Loucy (cell line): Measurements from ENCODE around the gene MOGAT2.

Source experiments
- H2AFZ ChIP-seq: fragments of 200-600 bp; sonication (generic); 2 replicates; pipeline ENCODE4 v1.6.0; 2016; ENCODE audit warnings: antibody characterized with exemption, mild to moderate bottlenecking, low read length, moderate library complexity
- H3F3A ChIP-seq: fragments of 200-600 bp; 2 replicates; pipeline ENCODE4 v1.6.0; 2016; ENCODE audit warnings: antibody characterized with exemption, low read depth, mild to moderate bottlenecking
- H3K27me3 ChIP-seq: fragments of 200-600 bp; sonication (generic); 2 replicates; pipeline ENCODE4 v1.6.1; 2014; ENCODE audit warnings: low read length, mild to moderate bottlenecking; ENCODE audit not compliant: insufficient read depth, poor library complexity, severe bottlenecking
- H3K36me3 ChIP-seq: fragments of 200-600 bp; sonication (generic); 2 replicates; pipeline ENCODE4 v1.6.1; 2016; ENCODE audit warnings: low read length; ENCODE audit not compliant: insufficient read depth
- H3K4me1 ChIP-seq: fragments of 200-600 bp; sonication (generic); 2 replicates; pipeline ENCODE4 v1.5.1; 2014; ENCODE audit warnings: low read length, mild to moderate bottlenecking; ENCODE audit not compliant: insufficient read depth, poor library complexity, severe bottlenecking
- H3K4me2 ChIP-seq: fragments of 200-600 bp; sonication (generic); 2 replicates; pipeline ENCODE4 v1.6.0; 2014; ENCODE audit warnings: antibody characterized with exemption, low read length, low read depth, mild to moderate bottlenecking; ENCODE audit not compliant: poor library complexity, severe bottlenecking
- H3K4me3 ChIP-seq: fragments of 200-600 bp; sonication (generic); 2 replicates; pipeline ENCODE4 v1.5.1; 2014; ENCODE audit warnings: low read length, mild to moderate bottlenecking, mixed read lengths; ENCODE audit not compliant: poor library complexity, severe bottlenecking
- H3K79me2 ChIP-seq: fragments of 200-600 bp; sonication (generic); 2 replicates; pipeline ENCODE4 v1.6.1; 2014; ENCODE audit warnings: low read length; ENCODE audit not compliant: insufficient read depth
- H3K9ac ChIP-seq: fragments of 200-600 bp; sonication (generic); 2 replicates; pipeline ENCODE4 v1.6.0; 2014; ENCODE audit warnings: mild to moderate bottlenecking, low read depth, low read length, moderate library complexity; ENCODE audit not compliant: poor library complexity, severe bottlenecking
- H3K9me2 ChIP-seq: fragments of 200-600 bp; sonication (generic); replicated peaks from 2 replicates; pipeline ENCODE4 v1.6.1; 2016; ENCODE audit warnings: low read depth, low read length, mixed read lengths
- H3K9me3 ChIP-seq: fragments of 200-600 bp; sonication (generic); 2 replicates; pipeline ENCODE4 v1.6.1; 2014; ENCODE audit warnings: mild to moderate bottlenecking, antibody characterized with exemption, low read length, low read depth; ENCODE audit not compliant: insufficient read depth
- H4K20me1 ChIP-seq: fragments of 200-600 bp; sonication (generic); 2 replicates; pipeline ENCODE4 v1.6.0; 2014; ENCODE audit warnings: antibody characterized with exemption, low read length, mild to moderate bottlenecking; ENCODE audit not compliant: insufficient read depth, poor library complexity, severe bottlenecking
- CTCF ChIP-seq: fragments of 200-600 bp; sonication (generic); conservative IDR thresholded peaks from 2 replicates; pipeline ENCODE4 v1.5.1; 2014; ENCODE audit warnings: mild to moderate bottlenecking, antibody characterized with exemption, low read length
- EZH2phosphoT487 ChIP-seq: fragments of 200-600 bp; IDR thresholded peaks from 2 replicates; pipeline ENCODE4 v1.6.1; 2018; ENCODE audit warnings: antibody characterized with exemption, mild to moderate bottlenecking, moderate library complexity, borderline replicate concordance

MOGAT2 gene

GRCh38 chr11:75689863-75690609 lies 27.6 kb upstream of the MOGAT2 start:
- no peaks in the 10 kb centered on the region for H3K36me3 ChIP-seq
- H3K9me2 ChIP-seq = no peaks in the 10 kb centered on the region
- TF ChIP-seq EZH2phosphoT487 = no peak
- no peak for TF ChIP-seq CTCF
- H4K20me1 ChIP-seq = no peaks in the 10 kb centered on the region
- H3K9me3 ChIP-seq = no peaks in the 10 kb centered on the region
- H3K79me2 ChIP-seq = no peaks in the 10 kb centered on the region
- H3K4me2 ChIP-seq = no peak overlapping the region
- H3K9ac ChIP-seq = no peak overlapping the region
- H3K4me3 ChIP-seq = no peak overlapping the region
- no peak overlapping the region for H2AFZ ChIP-seq
- H3K4me1 ChIP-seq = no peaks in the 10 kb centered on the region
- no peaks in the 10 kb centered on the region for H3F3A ChIP-seq
- no peaks in the 10 kb centered on the region for H3K27me3 ChIP-seq

DNA sequence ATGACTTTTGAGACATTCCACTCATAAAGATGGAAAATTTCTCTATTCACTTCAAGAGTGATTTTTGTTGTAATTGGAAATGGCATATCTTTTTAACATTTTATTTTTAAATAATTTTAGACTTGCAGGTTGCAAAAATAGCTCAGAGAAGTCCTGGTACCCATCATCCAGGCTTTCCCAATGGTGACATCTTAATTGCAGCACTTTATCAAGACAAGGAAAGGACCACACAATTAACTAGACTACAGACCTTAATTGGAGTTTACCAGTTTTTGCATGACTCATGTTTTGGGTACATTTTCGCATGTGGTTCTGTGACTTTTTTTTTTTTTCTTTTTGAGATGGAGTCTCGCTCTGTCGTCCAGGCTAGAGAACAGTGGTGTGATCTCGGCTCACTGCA lies 25.8 kb upstream of the MOGAT2 start:
- H3K9ac ChIP-seq = no peak overlapping the region
- no peaks in the 10 kb centered on the region for H4K20me1 ChIP-seq
- H3K4me3 ChIP-seq = no peak overlapping the region
- no peaks in the 10 kb centered on the region for H3K4me1 ChIP-seq
- H3F3A ChIP-seq = no peaks in the 10 kb centered on the region
- no peaks in the 10 kb centered on the region for H3K79me2 ChIP-seq
- H3K9me2 ChIP-seq = no peaks in the 10 kb centered on the region
- no peaks in the 10 kb centered on the region for H3K36me3 ChIP-seq
- H3K27me3 ChIP-seq = no peaks in the 10 kb centered on the region
- TF ChIP-seq CTCF (no peak), EZH2phosphoT487 (no peak)
- H3K9me3 ChIP-seq = no peaks in the 10 kb centered on the region
- H2AFZ ChIP-seq = no peak overlapping the region
- no peak overlapping the region for H3K4me2 ChIP-seq

DNA sequence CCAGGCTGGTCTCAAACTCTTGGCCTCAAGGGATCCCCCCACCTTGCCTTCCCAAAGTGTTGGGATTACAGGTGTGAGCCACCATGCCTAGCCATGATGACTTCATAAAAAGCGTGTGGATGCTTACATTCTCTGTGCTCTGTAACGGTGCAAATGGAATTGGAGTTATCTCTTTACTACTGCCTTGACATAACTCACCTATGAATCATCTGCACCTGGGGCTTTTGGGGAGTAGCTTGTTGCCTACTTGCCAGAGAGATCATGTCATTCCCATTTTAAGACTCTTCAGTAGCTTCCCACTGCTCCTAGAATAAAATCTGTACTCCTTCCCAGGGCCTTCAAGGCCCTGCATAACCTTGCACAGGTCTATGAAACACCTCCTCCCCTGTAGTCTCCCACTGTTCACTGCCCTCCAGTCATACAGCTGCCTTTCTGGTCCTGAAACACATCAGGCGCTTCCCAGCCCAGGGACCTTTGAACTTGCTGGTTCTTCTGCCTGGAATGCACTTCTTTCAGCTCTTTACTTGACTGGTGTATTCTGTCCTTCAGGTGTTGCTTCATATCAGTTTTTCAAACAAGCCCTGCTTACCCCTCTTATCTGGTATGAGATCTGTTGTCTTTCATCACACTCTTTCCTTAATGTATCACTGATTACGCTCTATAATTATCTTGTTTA lies 19.6 kb upstream of the MOGAT2 start:
- Histone ChIP-seq H2AFZ (no peak overlapping the region), H3K9ac (no peak overlapping the region), H3K4me1 (no peaks in the 10 kb centered on the region), H3K79me2 (no peaks in the 10 kb centered on the region), H3K4me2 (no peak overlapping the region), H3K9me2 (no peaks in the 10 kb centered on the region), H3F3A (no peaks in the 10 kb centered on the region), H3K36me3 (no peaks in the 10 kb centered on the region), H3K9me3 (no peaks in the 10 kb centered on the region), H4K20me1 (no peaks in the 10 kb centered on the region), H3K4me3 (no peak overlapping the region), H3K27me3 (no peaks in the 10 kb centered on the region)
- TF ChIP-seq CTCF (no peak), EZH2phosphoT487 (no peak)
